ENCODE measurements around the gene FSTL4.

DNA sequence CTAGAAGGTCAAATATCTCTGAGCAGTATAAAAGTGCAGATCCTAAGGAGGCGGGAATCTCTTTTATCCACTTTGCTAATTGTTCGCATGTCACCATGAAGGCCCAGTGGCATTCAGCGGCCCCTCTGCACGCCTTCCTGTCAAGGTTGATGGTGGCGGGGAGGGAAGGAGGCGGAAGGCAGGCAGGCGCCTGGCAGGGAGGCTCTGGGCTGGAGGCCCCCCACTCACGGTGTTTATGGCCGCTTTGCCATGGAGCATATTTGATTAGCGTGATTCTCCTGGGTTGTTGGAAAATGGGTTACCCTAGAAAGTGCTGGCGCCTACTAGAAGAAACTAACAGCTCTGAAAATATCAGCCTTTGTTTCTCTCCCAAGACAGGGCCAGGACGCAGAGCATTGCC is 209.6 kb downstream of the FSTL4 start:
- TF ChIP-seq, protein P1, sequence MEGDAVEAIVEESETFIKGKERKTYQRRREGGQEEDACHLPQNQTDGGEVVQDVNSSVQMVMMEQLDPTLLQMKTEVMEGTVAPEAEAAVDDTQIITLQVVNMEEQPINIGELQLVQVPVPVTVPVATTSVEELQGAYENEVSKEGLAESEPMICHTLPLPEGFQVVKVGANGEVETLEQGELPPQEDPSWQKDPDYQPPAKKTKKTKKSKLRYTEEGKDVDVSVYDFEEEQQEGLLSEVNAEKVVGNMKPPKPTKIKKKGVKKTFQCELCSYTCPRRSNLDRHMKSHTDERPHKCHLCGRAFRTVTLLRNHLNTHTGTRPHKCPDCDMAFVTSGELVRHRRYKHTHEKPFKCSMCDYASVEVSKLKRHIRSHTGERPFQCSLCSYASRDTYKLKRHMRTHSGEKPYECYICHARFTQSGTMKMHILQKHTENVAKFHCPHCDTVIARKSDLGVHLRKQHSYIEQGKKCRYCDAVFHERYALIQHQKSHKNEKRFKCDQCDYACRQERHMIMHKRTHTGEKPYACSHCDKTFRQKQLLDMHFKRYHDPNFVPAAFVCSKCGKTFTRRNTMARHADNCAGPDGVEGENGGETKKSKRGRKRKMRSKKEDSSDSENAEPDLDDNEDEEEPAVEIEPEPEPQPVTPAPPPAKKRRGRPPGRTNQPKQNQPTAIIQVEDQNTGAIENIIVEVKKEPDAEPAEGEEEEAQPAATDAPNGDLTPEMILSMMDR (conservative IDR thresholded peaks at IDR 0.05) = no peak
- TF ChIP-seq EZH2 (IDR thresholded peaks at IDR 0.05; ENCODE audit: low read depth) = no peak
